ENCODE measurements around the gene TMEM255A.

GRCh38 chrX:120294651-120295050, 16.6 kb downstream of the TMEM255A start:
- no peak for TF ChIP-seq POLR2A (IDR thresholded peaks at IDR 0.05; ENCODE audit: extremely low read depth, insufficient read length)
- no peak for TF ChIP-seq MAX (IDR thresholded peaks at IDR 0.05; ENCODE audit: low read depth, low read length)
- TF ChIP-seq, protein P1, sequence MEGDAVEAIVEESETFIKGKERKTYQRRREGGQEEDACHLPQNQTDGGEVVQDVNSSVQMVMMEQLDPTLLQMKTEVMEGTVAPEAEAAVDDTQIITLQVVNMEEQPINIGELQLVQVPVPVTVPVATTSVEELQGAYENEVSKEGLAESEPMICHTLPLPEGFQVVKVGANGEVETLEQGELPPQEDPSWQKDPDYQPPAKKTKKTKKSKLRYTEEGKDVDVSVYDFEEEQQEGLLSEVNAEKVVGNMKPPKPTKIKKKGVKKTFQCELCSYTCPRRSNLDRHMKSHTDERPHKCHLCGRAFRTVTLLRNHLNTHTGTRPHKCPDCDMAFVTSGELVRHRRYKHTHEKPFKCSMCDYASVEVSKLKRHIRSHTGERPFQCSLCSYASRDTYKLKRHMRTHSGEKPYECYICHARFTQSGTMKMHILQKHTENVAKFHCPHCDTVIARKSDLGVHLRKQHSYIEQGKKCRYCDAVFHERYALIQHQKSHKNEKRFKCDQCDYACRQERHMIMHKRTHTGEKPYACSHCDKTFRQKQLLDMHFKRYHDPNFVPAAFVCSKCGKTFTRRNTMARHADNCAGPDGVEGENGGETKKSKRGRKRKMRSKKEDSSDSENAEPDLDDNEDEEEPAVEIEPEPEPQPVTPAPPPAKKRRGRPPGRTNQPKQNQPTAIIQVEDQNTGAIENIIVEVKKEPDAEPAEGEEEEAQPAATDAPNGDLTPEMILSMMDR (IDR thresholded peaks at IDR 0.05; ENCODE audit: low read depth, low read length), result no peak

Measured in NB4 (cell line).